ENCODE measurements around the gene DMXL2.

Gene DMXL2

DNA sequence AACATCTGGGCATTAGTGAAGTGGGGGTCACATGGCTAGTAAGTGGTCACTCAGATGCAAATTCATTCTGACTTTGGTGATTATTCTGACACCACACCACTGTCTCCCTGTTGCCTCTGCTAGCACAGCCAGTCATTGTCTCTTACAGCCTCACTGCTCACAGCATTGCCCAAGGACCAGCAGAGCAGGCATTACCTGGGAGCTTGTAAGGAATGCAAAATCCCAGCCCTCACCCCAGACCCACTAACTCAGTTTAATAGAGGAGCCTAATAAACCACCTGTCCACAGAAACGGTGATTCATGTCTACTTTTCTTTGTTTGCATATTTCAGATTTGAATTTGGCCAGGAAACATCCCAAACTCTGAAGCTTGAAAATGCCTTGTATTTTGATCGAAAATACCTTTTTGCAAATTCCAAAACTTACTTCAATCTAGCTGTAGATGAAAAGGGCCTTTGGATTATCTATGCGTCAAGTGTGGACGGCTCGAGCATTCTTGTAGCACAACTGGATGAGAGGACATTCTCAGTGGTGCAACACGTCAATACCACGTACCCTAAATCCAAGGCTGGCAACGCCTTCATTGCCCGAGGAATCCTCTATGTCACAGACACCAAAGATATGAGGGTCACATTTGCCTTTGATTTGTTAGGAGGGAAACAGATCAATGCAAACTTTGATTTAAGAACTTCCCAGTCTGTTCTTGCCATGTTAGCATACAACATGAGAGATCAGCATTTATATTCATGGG lies 218.4 kb downstream of the DMXL2 start:
- H3K9me3 Mint-ChIP-seq: no peaks in the 10 kb centered on the region
- no peak for DNase-seq
- TF ChIP-seq, protein P1, sequence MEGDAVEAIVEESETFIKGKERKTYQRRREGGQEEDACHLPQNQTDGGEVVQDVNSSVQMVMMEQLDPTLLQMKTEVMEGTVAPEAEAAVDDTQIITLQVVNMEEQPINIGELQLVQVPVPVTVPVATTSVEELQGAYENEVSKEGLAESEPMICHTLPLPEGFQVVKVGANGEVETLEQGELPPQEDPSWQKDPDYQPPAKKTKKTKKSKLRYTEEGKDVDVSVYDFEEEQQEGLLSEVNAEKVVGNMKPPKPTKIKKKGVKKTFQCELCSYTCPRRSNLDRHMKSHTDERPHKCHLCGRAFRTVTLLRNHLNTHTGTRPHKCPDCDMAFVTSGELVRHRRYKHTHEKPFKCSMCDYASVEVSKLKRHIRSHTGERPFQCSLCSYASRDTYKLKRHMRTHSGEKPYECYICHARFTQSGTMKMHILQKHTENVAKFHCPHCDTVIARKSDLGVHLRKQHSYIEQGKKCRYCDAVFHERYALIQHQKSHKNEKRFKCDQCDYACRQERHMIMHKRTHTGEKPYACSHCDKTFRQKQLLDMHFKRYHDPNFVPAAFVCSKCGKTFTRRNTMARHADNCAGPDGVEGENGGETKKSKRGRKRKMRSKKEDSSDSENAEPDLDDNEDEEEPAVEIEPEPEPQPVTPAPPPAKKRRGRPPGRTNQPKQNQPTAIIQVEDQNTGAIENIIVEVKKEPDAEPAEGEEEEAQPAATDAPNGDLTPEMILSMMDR (IDR thresholded peaks at IDR 0.05): no peak
- peaks cover 12% of the 10 kb centered on the region for H3K4me1 Mint-ChIP-seq
- no peaks in the 10 kb centered on the region for H3K36me3 Mint-ChIP-seq (ENCODE audit: low read depth)
- no peak overlapping the region for H3K4me3 Mint-ChIP-seq
- no peak overlapping the region for H3K27ac Mint-ChIP-seq
- peaks cover 3% of the 10 kb centered on the region for H3K27me3 Mint-ChIP-seq (ENCODE audit: low read depth, poor library complexity)

DNA sequence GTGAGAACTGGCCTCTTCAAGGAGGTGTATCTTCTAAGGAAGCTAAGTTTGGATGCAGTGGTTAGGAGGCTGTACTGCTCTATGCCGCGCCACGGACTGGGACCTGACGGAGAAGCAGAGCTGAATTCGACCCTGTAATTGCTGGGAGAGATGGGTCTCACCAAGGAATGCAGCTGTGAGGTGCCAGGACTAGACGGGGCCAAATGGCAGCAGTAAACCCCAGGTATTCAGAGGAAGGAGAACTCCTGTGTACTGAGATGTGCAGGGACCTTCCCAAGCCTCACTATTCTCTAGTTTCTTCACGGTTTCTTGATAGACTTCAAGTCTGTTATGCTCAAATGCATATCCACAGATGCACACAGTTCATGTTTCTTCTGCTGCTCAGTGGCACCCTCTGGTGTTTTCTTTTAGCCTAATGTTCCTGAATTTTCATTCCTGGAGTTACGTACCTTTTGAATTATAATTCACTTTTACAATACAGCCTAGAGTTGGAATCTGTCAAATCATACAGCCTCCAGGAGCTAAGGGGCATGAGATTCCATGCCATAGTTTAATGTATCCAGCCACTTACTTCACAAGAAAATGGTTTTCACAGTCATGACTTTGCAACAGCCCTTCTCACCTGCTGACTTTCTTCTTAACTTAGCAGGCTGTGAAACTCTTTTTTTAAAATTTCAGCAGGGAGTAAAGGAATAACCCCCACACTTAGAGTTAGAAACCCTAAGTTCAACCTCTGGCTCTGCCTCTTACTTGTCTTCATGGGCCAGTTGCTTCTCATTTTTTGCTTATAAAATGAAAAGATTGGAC lies 219.3 kb downstream of the DMXL2 start:
- TF ChIP-seq, protein P1 (IDR thresholded peaks at IDR 0.05): peak; percentile 73
- Mint-ChIP-seq H3K4me3 (no peak overlapping the region), H3K27ac (no peak overlapping the region), H3K36me3 (ENCODE audit: low read depth) (no peaks in the 10 kb centered on the region), H3K27me3 (ENCODE audit: low read depth, poor library complexity) (peaks cover 3% of the 10 kb centered on the region), H3K9me3 (no peaks in the 10 kb centered on the region), H3K4me1 (peaks cover 19% of the 10 kb centered on the region)
- peak; percentile 38 for DNase-seq

DNA sequence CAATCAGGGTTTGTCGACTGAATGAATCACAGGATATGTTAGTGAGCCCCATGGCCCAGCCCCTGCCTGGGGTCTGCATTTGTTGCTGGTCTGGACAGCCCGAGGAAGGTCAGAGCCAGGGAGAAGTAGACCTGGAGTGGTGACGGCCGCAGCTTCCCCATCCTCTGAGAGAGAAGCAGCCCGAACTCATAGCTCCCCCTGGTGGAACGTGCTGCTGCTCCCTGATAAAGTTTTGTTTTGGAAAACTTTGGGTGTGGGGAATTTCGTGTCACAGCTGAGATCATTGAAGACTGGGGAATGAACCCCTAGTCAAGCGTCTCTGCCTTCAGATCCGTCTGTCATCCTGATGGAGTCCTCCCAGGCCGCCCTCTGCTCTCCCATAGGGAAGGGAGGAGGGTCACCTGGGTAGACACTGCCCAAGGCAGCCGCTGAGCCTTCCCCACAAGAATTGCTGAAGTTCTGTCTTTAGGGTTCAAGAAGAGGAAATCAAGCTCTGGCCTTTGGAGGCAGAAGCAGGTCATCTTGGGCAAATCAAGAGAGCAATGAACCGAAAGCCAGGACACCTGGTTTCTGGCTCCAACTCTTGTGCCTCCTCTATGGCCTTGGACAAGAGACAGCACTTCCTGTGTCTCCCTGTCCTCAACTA lies 220.6 kb downstream of the DMXL2 start:
- Mint-ChIP-seq H3K27ac (no peak overlapping the region), H3K27me3 (ENCODE audit: low read depth, poor library complexity) (peaks cover 3% of the 10 kb centered on the region), H3K4me3 (no peak overlapping the region), H3K9me3 (no peaks in the 10 kb centered on the region), H3K36me3 (ENCODE audit: low read depth) (no peaks in the 10 kb centered on the region), H3K4me1 (peaks cover 21% of the 10 kb centered on the region)
- DNase-seq: peak; percentile 62
- TF ChIP-seq, protein P1 (IDR thresholded peaks at IDR 0.05): peak; percentile 65

DNA sequence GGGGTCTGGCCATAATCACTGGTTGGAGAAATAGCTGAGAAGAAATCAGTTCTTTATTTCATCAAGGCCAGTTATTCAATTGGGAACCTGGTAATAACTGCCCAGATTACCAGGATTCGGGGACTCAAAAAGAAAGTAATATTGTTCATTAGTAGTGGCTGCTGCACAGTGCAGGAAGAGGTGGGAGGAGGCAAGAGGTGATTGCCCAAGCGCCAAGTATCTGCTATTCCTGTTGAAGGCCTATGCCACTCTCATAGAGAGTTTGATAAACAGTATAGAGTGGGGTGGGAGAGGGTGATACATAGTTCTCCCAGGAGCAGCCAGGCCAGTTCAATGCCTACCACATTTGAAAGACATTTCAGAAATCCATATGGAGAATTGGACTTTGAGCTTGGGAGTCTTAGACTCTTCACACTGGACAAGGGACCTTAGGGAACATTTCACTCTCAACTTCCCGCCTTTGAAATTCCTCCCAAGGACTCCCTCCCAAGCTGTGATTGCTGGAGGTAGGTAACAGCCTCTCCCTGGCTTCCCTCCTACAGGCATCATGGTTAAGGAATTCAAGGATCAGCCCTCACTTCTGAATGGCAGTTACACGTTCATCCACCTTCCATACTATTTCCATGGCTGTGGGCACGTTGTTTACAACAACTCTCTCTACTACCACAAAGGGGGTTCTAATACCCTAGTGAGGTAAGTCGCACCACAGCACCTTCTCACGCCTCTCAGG lies 221.4 kb downstream of the DMXL2 start:
- H3K4me1 Mint-ChIP-seq: peaks cover 21% of the 10 kb centered on the region
- H3K27me3 Mint-ChIP-seq (ENCODE audit: low read depth, poor library complexity): peaks cover 3% of the 10 kb centered on the region
- H3K4me3 Mint-ChIP-seq: no peak overlapping the region

GRCh38 chr15:51398626-51399025 lies 223.9 kb downstream of the DMXL2 start:
- Mint-ChIP-seq H3K4me1 (peaks cover 21% of the 10 kb centered on the region), H3K4me3 (no peak overlapping the region), H3K9me3 (no peaks in the 10 kb centered on the region), H3K27me3 (ENCODE audit: low read depth, poor library complexity) (peaks cover 7% of the 10 kb centered on the region), H3K36me3 (ENCODE audit: low read depth) (no peaks in the 10 kb centered on the region), H3K27ac (no peak overlapping the region)
- DNase-seq: no peak
- TF ChIP-seq, protein P1 (IDR thresholded peaks at IDR 0.05): no peak

More for the DNA sequence above, 221.4 kb downstream of the DMXL2 start:
- no peak for DNase-seq
- no peaks in the 10 kb centered on the region for H3K36me3 Mint-ChIP-seq (ENCODE audit: low read depth)
- H3K27ac Mint-ChIP-seq: no peak overlapping the region
- H3K9me3 Mint-ChIP-seq: no peaks in the 10 kb centered on the region
- TF ChIP-seq, protein P1 (IDR thresholded peaks at IDR 0.05): no peak

Data from nephron progenitor cell (in vitro differentiated cells).